CD4-positive, alpha-beta T cell treated with Interleukin-1 beta for 1 hour (primary cell): ENCODE results near the gene CBX5.
"Not testable (repeated sequence)": the region's sequence is repeated elsewhere in the genome, so short reads cannot be mapped to it uniquely, and the experiment has no call there.

Source experiments
- DNase-seq, 2 donors: peaks; one replicate each; pipeline ENCODE4 v3.0.0-alpha.2; 2020 to 2022

CBX5 gene

GRCh38 chr12:54294152-54294952, 14.4 kb upstream of the CBX5 start:
- peak; percentile 56 to 62 for DNase-seq

GRCh38 chr12:54292931-54293241, 13.0 kb upstream of the CBX5 start:
- no peak for DNase-seq

GRCh38 chr12:54292083-54292930, 12.4 kb upstream of the CBX5 start:
- DNase-seq: no peak

- no peak for DNase-seq
Observed at GRCh38 chr12:54287261-54288157, 7.6 kb upstream of the CBX5 start.

GRCh38 chr12:54286042-54287030, 6.4 kb upstream of the CBX5 start:
- DNase-seq: no peak

- DNase-seq: no peak
Observed at GRCh38 chr12:54285150-54286041, 5.5 kb upstream of the CBX5 start.

GRCh38 chr12:54284070-54284780, 4.3 kb upstream of the CBX5 start:
- DNase-seq: not testable (repeated sequence)

- DNase-seq: no peak
Observed at GRCh38 chr12:54282949-54283593, 3.1 kb upstream of the CBX5 start.

- DNase-seq: not testable (repeated sequence)
Observed at GRCh38 chr12:54281694-54282093, 1.8 kb upstream of the CBX5 start.

- DNase-seq: not testable (repeated sequence)
Observed at GRCh38 chr12:54281261-54281638, 1.3 kb upstream of the CBX5 start.

- DNase-seq: peak; percentile 99
Observed at GRCh38 chr12:54280468-54281260, 742 bp upstream of the CBX5 start, which contains the start of gene HNRNPA1. TSS of gene HNRNPA1 (plus strand) at chr12:54280726. CDS start at chr12:54280808, 82 bp downstream.

- DNase-seq: no peak
Observed at GRCh38 chr12:54279227-54279631, 693 bp downstream of the CBX5 start.

GRCh38 chr12:54277823-54278276, 2.1 kb downstream of the CBX5 start:
- no peak for DNase-seq

GRCh38 chr12:54276368-54276767, 3.6 kb downstream of the CBX5 start:
- no peak for DNase-seq

- no peak for DNase-seq
Observed at GRCh38 chr12:54273981-54274380, 5.9 kb downstream of the CBX5 start.

GRCh38 chr12:54272214-54272613, 7.7 kb downstream of the CBX5 start:
- no peak for DNase-seq

- DNase-seq: no peak
Observed at GRCh38 chr12:54270345-54270744, 9.6 kb downstream of the CBX5 start.

- no peak for DNase-seq
Observed at GRCh38 chr12:54266852-54267251, 13.1 kb downstream of the CBX5 start.
